K562 (cell line): ENCODE data around the gene C11orf98. TPM values are rescaled to one million over a fixed set of nuclear protein-coding genes. Genes with fewer than 3 reads are reported as not detected.

Experiments
- BRCA1 ChIP-seq, 2 experiments: fragments of 450-650 bp in 1 of 2; sonication (generic) in 1 of 2; formaldehyde crosslinking in 1 of 2; IDR thresholded peaks; 2 replicates each; pipeline versions ENCODE4 v1.5.0 to v1.6.1; 2017 to 2020; ENCODE audit warnings: mild to moderate bottlenecking in 1 of 2, missing genetic modification reagents in 1 of 2
- CBFA2T2 ChIP-seq: fragments of 450-650 bp; conservative IDR thresholded peaks from 2 replicates; pipeline ENCODE4 v1.6.1; 2017; ENCODE audit warnings: mild to moderate bottlenecking
- CHD7 ChIP-seq: fragments of 200-600 bp; sonication (generic); IDR thresholded peaks from one replicate; pipeline ENCODE4 v1.6.1; 2012; ENCODE audit warnings: mild to moderate bottlenecking, low read depth, low read length, inconsistent platforms
- DIDO1 ChIP-seq: fragments of 450-650 bp; IDR thresholded peaks from 2 replicates; pipeline ENCODE4 v1.6.1; 2016; ENCODE audit warnings: low read depth, missing biosample characterization, missing genetic modification characterization
- IRF9 ChIP-seq: fragments of 450-650 bp; IDR thresholded peaks from 2 replicates; pipeline ENCODE4 v1.6.1; 2016; ENCODE audit warnings: missing biosample characterization, missing genetic modification characterization
- MTA3 ChIP-seq: fragments of 450-650 bp; formaldehyde crosslinking; IDR thresholded peaks from 2 replicates; pipeline ENCODE4 v1.6.1; 2017; ENCODE audit warnings: mild to moderate bottlenecking, borderline replicate concordance
- SIRT6 ChIP-seq: IDR thresholded peaks from one replicate; pipeline ENCODE4 v1.6.1; 2012; ENCODE audit warnings: low read depth, mild to moderate bottlenecking, control low read depth, inconsistent platforms, low read length, moderate library complexity
- SRSF3 ChIP-seq: fragments of 200-400 bp; formaldehyde crosslinking; IDR thresholded peaks from 2 replicates; pipeline ENCODE4 v1.6.1; 2016; ENCODE audit warnings: mild to moderate bottlenecking, low read length, moderate library complexity; ENCODE audit not compliant: insufficient read depth
- TAL1 ChIP-seq: fragments of 450-650 bp; IDR thresholded peaks from 2 replicates; pipeline ENCODE4 v1.6.1; 2016; ENCODE audit warnings: mild to moderate bottlenecking
- ZBTB2 ChIP-seq: fragments of 450-650 bp; IDR thresholded peaks from 2 replicates; pipeline ENCODE4 v1.6.1; 2016; ENCODE audit warnings: antibody characterized with exemption
- ZNF197 ChIP-seq: fragments of 200-800 bp; sonication (Bioruptor generic); IDR thresholded peaks from 2 replicates; pipeline ENCODE4 v1.6.1; 2016; ENCODE audit warnings: low read depth, missing genetic modification characterization, missing compliant biosample characterization
- polyA plus RNA-seq, 8 experiments: library from polyadenylated mRNA; depleted of rRNA in 4 of 8; stranded (reverse) in 5 of 8; unstranded in 3 of 8; fragments of >200 nt; fragmentation: Nextera tagmentation in 2 of 8; fragmentation: Illumina TruSeq in 1 of 8; extraction: Ambion mirVana in 2 of 8; extraction: Trizol in 1 of 8; gene quantifications; 2 replicates each; pipeline versions ENCODE4 v1.2.1 to v1.2.3, GENCODE V29; 2011 to 2014; ENCODE audit warnings: inconsistent platforms in 1 of 8, missing spikeins in 1 of 8
- total RNA-seq, 7 experiments: library from RNA; depleted of rRNA in 6 of 7; stranded (reverse); fragments of >200 nt in 6 of 7; fragmentation: Illumina TruSeq in 2 of 7; extraction: Trizol in 2 of 7; gene quantifications; 2 replicates each; pipeline versions ENCODE4 v1.2.1 to v1.2.3, GENCODE V29; 2011 to 2021; ENCODE audit warnings: low replicate concordance in 1 of 7

Gene C11orf98
- total and polyA plus RNA-seq, 9 of the 15 experiments (the other 6 are each of a cell fraction or from before 2014, with no cell fraction given), result 103 to 352 (median 218) TPM

- TF ChIP-seq CBFA2T2, result peak; percentile 42
- peak; percentile 55; the same call in 1 of the 2 replicates for TF ChIP-seq ZNF197
- TF ChIP-seq TAL1, result no peak
- TF ChIP-seq DIDO1, result no peak
- TF ChIP-seq MTA3, result peak; percentile 74; the same call in 1 of the 2 replicates
- TF ChIP-seq SIRT6, result no peak
- TF ChIP-seq BRCA1 (IDR thresholded peaks at IDR 0.05), result no peak
- TF ChIP-seq BRCA1 (CRISPR knock-in tag; IDR thresholded peaks at IDR 0.05), result no peak
- 0 out of 2 replicates have a peak, but pooled peaks have one; percentile 64 for TF ChIP-seq ZBTB2
- TF ChIP-seq IRF9, result no peak; the same call in 1 of the 2 replicates
- no peak for TF ChIP-seq SRSF3
- no peak for TF ChIP-seq CHD7
These were observed 43.2 kb downstream of the C11orf98 start, which contains the start of gene B3GAT3 (continued) for GRCh38 chr11:62621567-62622470.
